Measurements from ENCODE around the gene CARD11.

GRCh38 chr7:2953588-2954407, 89.9 kb downstream of the CARD11 start:
- TF ChIP-seq, protein P1, sequence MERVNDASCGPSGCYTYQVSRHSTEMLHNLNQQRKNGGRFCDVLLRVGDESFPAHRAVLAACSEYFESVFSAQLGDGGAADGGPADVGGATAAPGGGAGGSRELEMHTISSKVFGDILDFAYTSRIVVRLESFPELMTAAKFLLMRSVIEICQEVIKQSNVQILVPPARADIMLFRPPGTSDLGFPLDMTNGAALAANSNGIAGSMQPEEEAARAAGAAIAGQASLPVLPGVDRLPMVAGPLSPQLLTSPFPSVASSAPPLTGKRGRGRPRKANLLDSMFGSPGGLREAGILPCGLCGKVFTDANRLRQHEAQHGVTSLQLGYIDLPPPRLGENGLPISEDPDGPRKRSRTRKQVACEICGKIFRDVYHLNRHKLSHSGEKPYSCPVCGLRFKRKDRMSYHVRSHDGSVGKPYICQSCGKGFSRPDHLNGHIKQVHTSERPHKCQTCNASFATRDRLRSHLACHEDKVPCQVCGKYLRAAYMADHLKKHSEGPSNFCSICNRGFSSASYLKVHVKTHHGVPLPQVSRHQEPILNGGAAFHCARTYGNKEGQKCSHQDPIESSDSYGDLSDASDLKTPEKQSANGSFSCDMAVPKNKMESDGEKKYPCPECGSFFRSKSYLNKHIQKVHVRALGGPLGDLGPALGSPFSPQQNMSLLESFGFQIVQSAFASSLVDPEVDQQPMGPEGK (CRISPR knock-in tag; IDR thresholded peaks at IDR 0.05; ENCODE audit: borderline replicate concordance) = no peak
- TF ChIP-seq GLIS3 (CRISPR knock-in tag; IDR thresholded peaks at IDR 0.05) (no peak), ZFP30 (CRISPR knock-in tag; IDR thresholded peaks at IDR 0.05) (no peak), RARB (CRISPR knock-in tag; IDR thresholded peaks at IDR 0.05) (no peak), TCF4 (CRISPR knock-in tag; IDR thresholded peaks at IDR 0.05; ENCODE audit: borderline replicate concordance) (no peak), ZNF8 (CRISPR knock-in tag; IDR thresholded peaks at IDR 0.05) (no peak), ZFP3 (CRISPR knock-in tag; IDR thresholded peaks at IDR 0.05) (no peak), ARNTL (CRISPR knock-in tag; IDR thresholded peaks at IDR 0.05; ENCODE audit: borderline replicate concordance, low read depth) (no peak), ESRRG (CRISPR knock-in tag; IDR thresholded peaks at IDR 0.05) (no peak)
- TF ChIP-seq, protein P2, sequence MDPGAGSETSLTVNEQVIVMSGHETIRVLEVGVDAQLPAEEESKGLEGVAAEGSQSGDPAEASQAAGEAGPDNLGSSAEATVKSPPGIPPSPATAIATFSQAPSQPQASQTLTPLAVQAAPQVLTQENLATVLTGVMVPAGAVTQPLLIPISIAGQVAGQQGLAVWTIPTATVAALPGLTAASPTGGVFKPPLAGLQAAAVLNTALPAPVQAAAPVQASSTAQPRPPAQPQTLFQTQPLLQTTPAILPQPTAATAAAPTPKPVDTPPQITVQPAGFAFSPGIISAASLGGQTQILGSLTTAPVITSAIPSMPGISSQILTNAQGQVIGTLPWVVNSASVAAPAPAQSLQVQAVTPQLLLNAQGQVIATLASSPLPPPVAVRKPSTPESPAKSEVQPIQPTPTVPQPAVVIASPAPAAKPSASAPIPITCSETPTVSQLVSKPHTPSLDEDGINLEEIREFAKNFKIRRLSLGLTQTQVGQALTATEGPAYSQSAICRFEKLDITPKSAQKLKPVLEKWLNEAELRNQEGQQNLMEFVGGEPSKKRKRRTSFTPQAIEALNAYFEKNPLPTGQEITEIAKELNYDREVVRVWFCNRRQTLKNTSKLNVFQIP (CRISPR knock-in tag; IDR thresholded peaks at IDR 0.05; ENCODE audit: borderline replicate concordance, low read depth) = no peak

Data from SK-N-SH treated with all-trans-retinoic acid at 6 μM for 48 hours (cell line).